ENCODE measurements around the gene GNE.

DNA sequence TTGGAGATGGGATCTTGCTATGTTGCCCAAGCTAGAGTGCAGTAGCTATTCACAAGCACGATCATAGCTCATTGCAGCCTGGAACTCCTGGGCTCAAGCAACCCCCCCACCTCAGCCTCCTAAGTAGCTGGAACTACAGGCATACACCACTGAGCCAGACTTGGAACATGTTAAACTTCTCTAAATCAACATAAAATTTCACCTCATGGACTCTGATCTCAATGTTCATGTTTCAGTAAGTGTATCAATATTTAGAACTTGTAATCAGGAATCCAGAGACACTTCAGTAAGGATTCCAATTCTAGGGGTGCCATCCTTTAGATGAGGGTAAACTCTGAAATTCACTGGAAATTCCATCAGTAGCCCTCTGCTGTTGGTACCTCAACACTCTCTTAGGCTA is 6.8 kb downstream of the GNE start:
- TF ChIP-seq, protein P1, sequence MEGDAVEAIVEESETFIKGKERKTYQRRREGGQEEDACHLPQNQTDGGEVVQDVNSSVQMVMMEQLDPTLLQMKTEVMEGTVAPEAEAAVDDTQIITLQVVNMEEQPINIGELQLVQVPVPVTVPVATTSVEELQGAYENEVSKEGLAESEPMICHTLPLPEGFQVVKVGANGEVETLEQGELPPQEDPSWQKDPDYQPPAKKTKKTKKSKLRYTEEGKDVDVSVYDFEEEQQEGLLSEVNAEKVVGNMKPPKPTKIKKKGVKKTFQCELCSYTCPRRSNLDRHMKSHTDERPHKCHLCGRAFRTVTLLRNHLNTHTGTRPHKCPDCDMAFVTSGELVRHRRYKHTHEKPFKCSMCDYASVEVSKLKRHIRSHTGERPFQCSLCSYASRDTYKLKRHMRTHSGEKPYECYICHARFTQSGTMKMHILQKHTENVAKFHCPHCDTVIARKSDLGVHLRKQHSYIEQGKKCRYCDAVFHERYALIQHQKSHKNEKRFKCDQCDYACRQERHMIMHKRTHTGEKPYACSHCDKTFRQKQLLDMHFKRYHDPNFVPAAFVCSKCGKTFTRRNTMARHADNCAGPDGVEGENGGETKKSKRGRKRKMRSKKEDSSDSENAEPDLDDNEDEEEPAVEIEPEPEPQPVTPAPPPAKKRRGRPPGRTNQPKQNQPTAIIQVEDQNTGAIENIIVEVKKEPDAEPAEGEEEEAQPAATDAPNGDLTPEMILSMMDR (IDR thresholded peaks at IDR 0.05; ENCODE audit: low read length), result no peak
- TF ChIP-seq EZH2 (IDR thresholded peaks at IDR 0.05; ENCODE audit: borderline replicate concordance, low read length), result no peak

Data from OCI-LY1 (cell line).